Measurements from ENCODE around the gene MFAP1. TPM values are rescaled to one million over a fixed set of nuclear protein-coding genes. Genes with fewer than 3 reads are reported as not detected.
"Not testable (repeated sequence)": the region's sequence is repeated elsewhere in the genome, so short reads cannot be mapped to it uniquely, and the experiment has no call there.

Gene MFAP1
- total and polyA plus RNA-seq, 4 donors = 13.7 to 20.6 (median 19.7) TPM

- peak within 1 kb of the TSS; percentile 11 to 21 for H3K4me3 ChIP-seq (ENCODE audit: low read length in 2 of 2)
- peak; percentile 88 for ATAC-seq (ENCODE audit: low FRiP score)
- peak; percentile 88 to 93 for DNase-seq
- H3K27ac ChIP-seq (ENCODE audit: low read depth in 1 of 2, low read length in 2 of 2) = peak within 1 kb of the TSS in 1 of 2 donors; percentile 15
- 3 to 4% methylated on average over 48 of the region's 48 CpGs for WGBS, 2 donors
- no peaks in the 10 kb centered on the region for H3K27me3 ChIP-seq (ENCODE audit: control insufficient read depth in 1 of 2, insufficient read depth in 2 of 2, low read length in 1 of 2)
- no peaks in the 10 kb centered on the region for H3K4me1 ChIP-seq (ENCODE audit: control insufficient read depth in 1 of 2, insufficient read depth in 2 of 2, low read length in 2 of 2)
- H3K9me3 ChIP-seq (ENCODE audit: control insufficient read depth, low read length) = no peaks in the 10 kb centered on the region
- H3K36me3 ChIP-seq (ENCODE audit: control insufficient read depth in 1 of 2, insufficient read depth in 2 of 2, low read length in 1 of 2) = no peaks in the 10 kb centered on the region
- intact Hi-C loops (cut with DNase I) = no loop called here
Measured at GRCh38 chr15:43826508-43827341, 2.2 kb upstream of the MFAP1 start, which contains the start of gene WDR76. Gene WDR76 (plus strand): TSS chr15:43827002. CDS start chr15:43827033, 31 bp downstream.

GRCh38 chr15:43826029-43826507, 1.6 kb upstream of the MFAP1 start:
- H3K27ac ChIP-seq (ENCODE audit: low read depth in 1 of 2, low read length in 2 of 2) = no peak overlapping the region
- intact Hi-C loops (cut with DNase I) = no loop called here
- ATAC-seq (ENCODE audit: low FRiP score) (no peak), DNase-seq (no peak)
- H3K4me3 ChIP-seq (ENCODE audit: low read length in 2 of 2) = no peak overlapping the region
- no peaks in the 10 kb centered on the region for H3K27me3 ChIP-seq (ENCODE audit: control insufficient read depth in 1 of 2, insufficient read depth in 2 of 2, low read length in 1 of 2)
- H3K36me3 ChIP-seq (ENCODE audit: control insufficient read depth in 1 of 2, insufficient read depth in 2 of 2, low read length in 1 of 2) = no peaks in the 10 kb centered on the region
- WGBS, 2 donors = 96% methylated on average over 11 of the region's 11 CpGs
- no peaks in the 10 kb centered on the region for H3K4me1 ChIP-seq (ENCODE audit: control insufficient read depth in 1 of 2, insufficient read depth in 2 of 2, low read length in 2 of 2)
- H3K9me3 ChIP-seq (ENCODE audit: control insufficient read depth, low read length) = no peaks in the 10 kb centered on the region

- intact Hi-C loops (cut with DNase I); H3K4me3 ChIP-seq (ENCODE audit: low read length in 2 of 2); H3K4me1 ChIP-seq (ENCODE audit: control insufficient read depth in 1 of 2, insufficient read depth in 2 of 2, low read length in 2 of 2); H3K27me3 ChIP-seq (ENCODE audit: control insufficient read depth in 1 of 2, insufficient read depth in 2 of 2, low read length in 1 of 2); ATAC-seq (ENCODE audit: low FRiP score); H3K36me3 ChIP-seq (ENCODE audit: control insufficient read depth in 1 of 2, insufficient read depth in 2 of 2, low read length in 1 of 2); H3K27ac ChIP-seq (ENCODE audit: low read depth in 1 of 2, low read length in 2 of 2); H3K9me3 ChIP-seq (ENCODE audit: control insufficient read depth, low read length); DNase-seq: not testable (repeated sequence)
- 95% methylated on average over 11 of the region's 11 CpGs for WGBS, 2 donors
Measured at GRCh38 chr15:43825305-43825704, 815 bp upstream of the MFAP1 start.

GRCh38 chr15:43821505-43821904, 3.0 kb downstream of the MFAP1 start:
- Histone ChIP-seq H3K27ac (ENCODE audit: low read depth in 1 of 2, low read length in 2 of 2) (no peak overlapping the region), H3K36me3 (ENCODE audit: control insufficient read depth in 1 of 2, insufficient read depth in 2 of 2, low read length in 1 of 2) (peaks cover 0 to 5% of the 10 kb centered on the region in 2 donors), H3K4me1 (ENCODE audit: control insufficient read depth in 1 of 2, insufficient read depth in 2 of 2, low read length in 2 of 2) (no peaks in the 10 kb centered on the region), H3K4me3 (ENCODE audit: low read length in 2 of 2) (no peak overlapping the region), H3K9me3 (ENCODE audit: control insufficient read depth, low read length) (no peaks in the 10 kb centered on the region), H3K27me3 (ENCODE audit: control insufficient read depth in 1 of 2, insufficient read depth in 2 of 2, low read length in 1 of 2) (no peaks in the 10 kb centered on the region)
- 72 to 78% methylated on average over 3 of the region's 3 CpGs for WGBS, 2 donors
- intact Hi-C loops (cut with DNase I) = no loop called here
- no peak for ATAC-seq (ENCODE audit: low FRiP score)
- no peak for DNase-seq

- ATAC-seq (ENCODE audit: low FRiP score); intact Hi-C loops (cut with DNase I); H3K27me3 ChIP-seq (ENCODE audit: control insufficient read depth in 1 of 2, insufficient read depth in 2 of 2, low read length in 1 of 2); DNase-seq; H3K4me3 ChIP-seq (ENCODE audit: low read length in 2 of 2); H3K27ac ChIP-seq (ENCODE audit: low read depth in 1 of 2, low read length in 2 of 2); H3K9me3 ChIP-seq (ENCODE audit: control insufficient read depth, low read length); H3K4me1 ChIP-seq (ENCODE audit: control insufficient read depth in 1 of 2, insufficient read depth in 2 of 2, low read length in 2 of 2): not testable (repeated sequence)
- 83 to 88% methylated on average over 5 of the region's 5 CpGs for WGBS, 2 donors
- peaks cover 8 to 11% of the 10 kb centered on the region in 2 donors for H3K36me3 ChIP-seq (ENCODE audit: control insufficient read depth in 1 of 2, insufficient read depth in 2 of 2, low read length in 1 of 2)
Measured at GRCh38 chr15:43815064-43815463, 9.4 kb downstream of the MFAP1 start.

GRCh38 chr15:43808960-43809678, 15.4 kb downstream of the MFAP1 start:
- intact Hi-C loops (cut with DNase I) = no loop called here
- H3K27ac ChIP-seq (ENCODE audit: low read depth in 1 of 2, low read length in 2 of 2) = no peak overlapping the region
- no peak overlapping the region for H3K4me3 ChIP-seq (ENCODE audit: low read length in 2 of 2)
- no peaks in the 10 kb centered on the region for H3K9me3 ChIP-seq (ENCODE audit: control insufficient read depth, low read length)
- H3K36me3 ChIP-seq (ENCODE audit: control insufficient read depth in 1 of 2, insufficient read depth in 2 of 2, low read length in 1 of 2) = peaks cover 11 to 22% of the 10 kb centered on the region in 2 donors
- H3K4me1 ChIP-seq (ENCODE audit: control insufficient read depth in 1 of 2, insufficient read depth in 2 of 2, low read length in 2 of 2) = no peaks in the 10 kb centered on the region
- H3K27me3 ChIP-seq (ENCODE audit: control insufficient read depth in 1 of 2, insufficient read depth in 2 of 2, low read length in 1 of 2) = no peaks in the 10 kb centered on the region
- WGBS, 2 donors = 83 to 89% methylated on average over 6 of the region's 6 CpGs
- ATAC-seq (ENCODE audit: low FRiP score) (no peak), DNase-seq (no peak)

- H3K36me3 ChIP-seq (ENCODE audit: control insufficient read depth in 1 of 2, insufficient read depth in 2 of 2, low read length in 1 of 2) = peaks cover 11 to 22% of the 10 kb centered on the region in 2 donors
- ATAC-seq (ENCODE audit: low FRiP score) (no peak), DNase-seq (no peak)
- H3K9me3 ChIP-seq (ENCODE audit: control insufficient read depth, low read length) = no peaks in the 10 kb centered on the region
- H3K4me1 ChIP-seq (ENCODE audit: control insufficient read depth in 1 of 2, insufficient read depth in 2 of 2, low read length in 2 of 2) = no peaks in the 10 kb centered on the region
- no peaks in the 10 kb centered on the region for H3K27me3 ChIP-seq (ENCODE audit: control insufficient read depth in 1 of 2, insufficient read depth in 2 of 2, low read length in 1 of 2)
- H3K27ac ChIP-seq (ENCODE audit: low read depth in 1 of 2, low read length in 2 of 2) = no peak overlapping the region
- H3K4me3 ChIP-seq (ENCODE audit: low read length in 2 of 2) = no peak overlapping the region
- 91 to 92% methylated on average over 5 of the region's 5 CpGs for WGBS, 2 donors
- intact Hi-C loops (cut with DNase I) = no loop called here
Measured at GRCh38 chr15:43808435-43808950, 16.0 kb downstream of the MFAP1 start.

GRCh38 chr15:43802676-43803075, 21.8 kb downstream of the MFAP1 start:
- H3K4me1 ChIP-seq (ENCODE audit: control insufficient read depth in 1 of 2, insufficient read depth in 2 of 2, low read length in 2 of 2); ATAC-seq (ENCODE audit: low FRiP score); H3K9me3 ChIP-seq (ENCODE audit: control insufficient read depth, low read length); H3K4me3 ChIP-seq (ENCODE audit: low read length in 2 of 2); H3K27ac ChIP-seq (ENCODE audit: low read depth in 1 of 2, low read length in 2 of 2); H3K27me3 ChIP-seq (ENCODE audit: control insufficient read depth in 1 of 2, insufficient read depth in 2 of 2, low read length in 1 of 2); H3K36me3 ChIP-seq (ENCODE audit: control insufficient read depth in 1 of 2, insufficient read depth in 2 of 2, low read length in 1 of 2); intact Hi-C loops (cut with DNase I); DNase-seq: not testable (repeated sequence)
- 92 to 95% methylated on average over 7 of the region's 7 CpGs for WGBS, 2 donors
